Bronchial epithelial cell (primary cell): ENCODE results near the gene C3orf20. TPM values are rescaled to one million over a fixed set of nuclear protein-coding genes. Genes with fewer than 3 reads are reported as not detected.
A peak's percentile ranks its signal among the peaks of the same experiment; 100 is the strongest.
"Not testable (repeated sequence)": the region's sequence is repeated elsewhere in the genome, so short reads cannot be mapped to it uniquely, and the experiment has no call there.

Experiments used
- DNase-seq: peaks from one replicate; pipeline ENCODE4 v3.0.0-alpha.2; 2010; ENCODE audit warnings: low read depth
- FAIRE-seq: peaks from 2 replicates; lab custom pipeline; 2011; peaks lifted over from hg19 to GRCh38; lab: Jason Lieb, UNC
- H3K27me3 ChIP-seq: 2 replicates; pipeline ENCODE4 v1.5.1; 2011; ENCODE audit warnings: low read length; ENCODE audit not compliant: control insufficient read depth, insufficient read depth
- H3K36me3 ChIP-seq: 2 replicates; pipeline ENCODE4 v1.5.1; 2011; ENCODE audit warnings: low read length; ENCODE audit not compliant: control insufficient read depth, insufficient read depth
- H3K4me3 ChIP-seq: 2 replicates; pipeline ENCODE4 v1.5.1; 2011; ENCODE audit warnings: mild to moderate bottlenecking, low read depth, low read length, control low read depth
- total RNA-seq: library from RNA; depleted of rRNA; stranded (reverse); fragments of >200 nt; gene quantifications from 2 replicates; pipeline ENCODE4 v1.2.1, GENCODE V29; 2014
- TF ChIP-seq, protein P1 (sequence below): IDR thresholded peaks from 2 replicates; pipeline ENCODE4 v1.5.1; 2011; ENCODE audit warnings: mild to moderate bottlenecking, moderate library complexity, low read length, control low read depth, inconsistent platforms; ENCODE audit not compliant: insufficient read depth, severe bottlenecking

C3orf20 gene
- total RNA-seq, 1 donor from 2014 or later, result under 0.01 TPM

DNA sequence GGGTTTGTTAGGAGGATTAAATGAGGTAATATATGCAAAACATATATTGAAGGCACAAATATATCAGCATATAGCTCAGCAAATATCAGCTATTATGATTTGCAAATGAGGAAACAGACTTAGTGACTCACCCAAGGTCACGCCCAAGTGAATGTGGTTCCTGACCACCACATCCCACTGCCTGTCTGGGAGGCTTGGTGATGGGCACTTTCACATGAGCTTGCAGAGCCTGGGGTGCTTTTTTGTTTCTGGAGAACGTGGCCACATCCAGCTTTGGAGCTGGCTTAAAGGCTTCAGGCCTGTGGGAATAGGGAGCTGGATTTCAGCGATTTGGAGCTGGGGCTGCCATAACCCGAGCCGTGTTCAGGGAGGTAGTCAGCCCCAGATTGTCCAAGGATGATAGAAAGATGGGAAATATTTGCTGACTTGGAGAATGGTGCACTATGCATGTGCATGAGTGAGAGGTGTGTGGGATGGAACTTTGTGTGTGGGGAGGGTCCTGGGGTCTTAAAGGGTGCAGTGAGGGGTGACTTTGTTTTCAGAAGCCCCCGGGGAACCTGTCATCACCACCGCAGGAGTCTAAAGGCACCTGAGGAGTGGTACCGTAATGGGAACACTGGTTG, 131.8 kb downstream of the C3orf20 start:
- FAIRE-seq (no peak), DNase-seq (peak; percentile 48)
- TF ChIP-seq, protein P1, sequence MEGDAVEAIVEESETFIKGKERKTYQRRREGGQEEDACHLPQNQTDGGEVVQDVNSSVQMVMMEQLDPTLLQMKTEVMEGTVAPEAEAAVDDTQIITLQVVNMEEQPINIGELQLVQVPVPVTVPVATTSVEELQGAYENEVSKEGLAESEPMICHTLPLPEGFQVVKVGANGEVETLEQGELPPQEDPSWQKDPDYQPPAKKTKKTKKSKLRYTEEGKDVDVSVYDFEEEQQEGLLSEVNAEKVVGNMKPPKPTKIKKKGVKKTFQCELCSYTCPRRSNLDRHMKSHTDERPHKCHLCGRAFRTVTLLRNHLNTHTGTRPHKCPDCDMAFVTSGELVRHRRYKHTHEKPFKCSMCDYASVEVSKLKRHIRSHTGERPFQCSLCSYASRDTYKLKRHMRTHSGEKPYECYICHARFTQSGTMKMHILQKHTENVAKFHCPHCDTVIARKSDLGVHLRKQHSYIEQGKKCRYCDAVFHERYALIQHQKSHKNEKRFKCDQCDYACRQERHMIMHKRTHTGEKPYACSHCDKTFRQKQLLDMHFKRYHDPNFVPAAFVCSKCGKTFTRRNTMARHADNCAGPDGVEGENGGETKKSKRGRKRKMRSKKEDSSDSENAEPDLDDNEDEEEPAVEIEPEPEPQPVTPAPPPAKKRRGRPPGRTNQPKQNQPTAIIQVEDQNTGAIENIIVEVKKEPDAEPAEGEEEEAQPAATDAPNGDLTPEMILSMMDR, result no peak
- Histone ChIP-seq H3K27me3 (peaks cover 13% of the 10 kb centered on the region), H3K36me3 (no peaks in the 10 kb centered on the region), H3K4me3 (no peak overlapping the region)

DNA sequence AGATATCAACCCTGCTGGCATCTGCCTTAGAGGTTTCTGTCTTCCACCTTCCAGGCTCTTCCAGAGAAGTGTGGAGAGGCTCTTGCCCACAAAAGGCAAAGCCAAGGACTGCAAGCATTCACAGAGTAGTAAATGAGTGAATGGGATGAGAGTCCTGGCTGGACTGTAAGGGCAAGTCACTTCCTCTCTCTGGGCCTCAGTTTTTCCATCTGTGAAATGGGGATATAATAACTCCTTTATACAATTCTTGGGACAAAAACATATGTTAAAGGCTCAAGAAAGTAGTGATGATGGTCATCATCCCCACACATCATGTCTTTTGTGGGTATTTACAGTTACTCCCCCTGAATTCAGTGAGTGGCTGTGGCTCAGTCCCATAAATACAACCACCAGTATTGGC, 133.1 kb downstream of the C3orf20 start:
- TF ChIP-seq, protein P1, result no peak
- Histone ChIP-seq H3K27me3 (peaks cover 17% of the 10 kb centered on the region), H3K4me3 (no peak overlapping the region), H3K36me3 (no peaks in the 10 kb centered on the region)
- DNase-seq (no peak), FAIRE-seq (no peak)

DNA sequence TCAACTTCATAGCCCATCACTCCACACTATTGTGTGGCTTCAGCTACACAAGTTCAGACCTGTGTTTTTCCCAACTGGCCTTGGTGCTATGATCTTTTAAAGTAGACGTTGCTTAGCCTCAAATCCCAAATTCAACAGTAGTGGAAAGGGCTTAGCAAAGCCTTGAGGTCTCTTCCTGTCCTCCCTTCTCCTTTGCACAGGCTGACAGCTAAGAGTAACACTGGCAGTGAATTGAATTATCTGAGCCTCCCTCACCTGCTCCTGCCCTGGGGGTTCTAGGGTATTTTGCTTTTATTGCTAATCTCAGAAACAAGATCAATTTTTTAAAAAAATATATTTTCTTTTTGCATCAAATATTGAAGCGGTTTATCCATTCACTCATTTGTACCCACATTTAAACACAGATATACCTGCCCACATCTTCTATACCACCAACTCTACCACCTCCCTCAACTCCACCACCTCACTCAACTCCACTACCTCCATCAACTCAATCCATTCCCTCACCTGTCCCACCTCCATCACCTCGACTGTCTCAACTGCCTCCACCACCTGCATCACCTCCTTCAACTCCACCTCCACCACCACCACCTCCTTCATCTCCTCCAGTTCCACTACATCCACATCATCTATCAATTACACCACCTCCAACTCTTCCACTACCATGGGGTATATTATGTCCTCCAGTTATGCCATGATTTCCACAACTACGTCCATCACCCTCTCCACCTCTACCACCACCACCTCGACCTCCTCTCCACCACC, 133.7 kb downstream of the C3orf20 start:
- Histone ChIP-seq H3K27me3 (peaks cover 17% of the 10 kb centered on the region), H3K36me3 (no peaks in the 10 kb centered on the region), H3K4me3 (no peak overlapping the region)
- TF ChIP-seq, protein P1, result no peak
- FAIRE-seq (no peak), DNase-seq (no peak)

DNA sequence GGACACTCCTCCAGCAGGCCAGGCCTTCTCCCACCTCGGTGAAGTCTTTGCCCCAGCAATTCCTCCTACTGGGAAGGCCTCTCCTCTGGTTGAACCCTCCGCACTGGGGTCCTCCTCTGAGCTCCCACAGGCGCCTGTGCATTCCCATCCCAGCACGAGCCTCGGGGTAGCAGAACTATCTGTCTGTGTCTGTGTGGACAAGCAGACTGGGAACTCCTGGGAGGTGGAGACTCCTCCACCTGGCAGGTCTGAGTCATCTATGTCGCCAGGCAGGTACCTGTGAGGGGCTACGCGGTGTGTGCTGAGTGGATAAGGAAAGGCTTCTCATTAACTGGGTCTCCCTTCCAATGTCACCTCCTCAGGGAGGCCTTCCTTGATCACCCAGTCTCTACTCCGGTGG, 134.7 kb downstream of the C3orf20 start:
- FAIRE-seq, DNase-seq, H3K36me3 ChIP-seq, H3K4me3 ChIP-seq: not testable (repeated sequence)
- peaks cover 17% of the 10 kb centered on the region for H3K27me3 ChIP-seq

DNA sequence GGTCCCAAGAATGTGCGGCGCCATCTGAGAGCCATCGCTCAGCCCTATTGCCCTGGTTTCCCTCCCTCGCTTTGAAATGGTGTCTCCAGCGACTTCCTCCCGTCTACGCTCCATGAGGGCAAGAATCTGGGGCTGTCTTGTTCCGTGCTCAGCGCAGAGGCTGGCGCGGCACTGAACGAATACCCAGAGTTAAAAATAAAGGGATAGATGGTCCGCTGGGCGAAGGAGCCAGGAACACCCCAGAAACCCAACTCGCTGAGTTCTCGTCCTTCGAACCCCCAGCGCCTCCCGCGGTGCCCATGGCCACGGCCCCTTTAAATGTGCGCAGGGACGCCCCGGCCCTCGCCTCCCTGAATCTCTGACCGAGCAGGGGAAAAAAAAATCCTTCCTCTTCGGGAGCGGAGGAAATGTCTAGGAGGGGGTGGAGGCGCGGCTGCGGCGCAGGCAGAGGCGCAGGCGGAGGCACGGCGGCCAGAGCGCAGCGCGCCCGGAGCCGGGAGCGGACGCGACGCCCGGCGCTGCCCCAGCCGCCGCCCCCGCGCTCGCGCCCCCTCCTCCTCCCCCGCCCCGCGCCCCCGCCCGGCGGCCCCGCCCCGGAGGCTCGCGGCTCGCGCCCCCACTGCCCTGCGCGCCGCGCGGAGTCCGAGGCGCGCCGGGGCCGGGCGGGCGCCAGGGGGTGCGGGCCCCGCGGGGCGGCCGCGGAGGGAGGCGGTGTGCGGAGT, 135.3 kb downstream of the C3orf20 start:
- peaks cover 19% of the 10 kb centered on the region for H3K27me3 ChIP-seq
- no peak overlapping the region for H3K4me3 ChIP-seq
- no peaks in the 10 kb centered on the region for H3K36me3 ChIP-seq
- no peak for DNase-seq
- FAIRE-seq, result no peak
- TF ChIP-seq, protein P1, result no peak
